Neural cell (in vitro differentiated cells): ENCODE measurements around the gene NPFF.

Experiments used
- EZH2 ChIP-seq: fragments of 200-600, 300-800 bp; shearing (Covaris generic), sonication (generic); IDR thresholded peaks from 2 replicates; pipeline ENCODE4 v1.6.1; 2014; ENCODE audit warnings: antibody characterized with exemption, low read length, borderline replicate concordance, mild to moderate bottlenecking; ENCODE audit not compliant: insufficient read depth, poor library complexity, severe bottlenecking
- POLR2AphosphoS5 ChIP-seq: IDR thresholded peaks from 2 replicates; pipeline ENCODE4 v1.6.1; 2012
- RAD21 ChIP-seq: fragments of 450-650 bp; conservative IDR thresholded peaks from 2 replicates; pipeline ENCODE4 v1.6.1; 2014; ENCODE audit warnings: antibody characterized with exemption, mild to moderate bottlenecking, moderate library complexity
- TF ChIP-seq, protein P1 (sequence below): fragments of 450-650 bp; IDR thresholded peaks from 2 replicates; pipeline ENCODE4 v1.5.1; 2014; ENCODE audit warnings: antibody characterized with exemption, mild to moderate bottlenecking, moderate library complexity; ENCODE audit not compliant: poor library complexity, severe bottlenecking
- TF ChIP-seq, protein P2 (sequence below): IDR thresholded peaks from 2 replicates; pipeline ENCODE4 v1.6.1; 2012; ENCODE audit warnings: borderline replicate concordance

DNA sequence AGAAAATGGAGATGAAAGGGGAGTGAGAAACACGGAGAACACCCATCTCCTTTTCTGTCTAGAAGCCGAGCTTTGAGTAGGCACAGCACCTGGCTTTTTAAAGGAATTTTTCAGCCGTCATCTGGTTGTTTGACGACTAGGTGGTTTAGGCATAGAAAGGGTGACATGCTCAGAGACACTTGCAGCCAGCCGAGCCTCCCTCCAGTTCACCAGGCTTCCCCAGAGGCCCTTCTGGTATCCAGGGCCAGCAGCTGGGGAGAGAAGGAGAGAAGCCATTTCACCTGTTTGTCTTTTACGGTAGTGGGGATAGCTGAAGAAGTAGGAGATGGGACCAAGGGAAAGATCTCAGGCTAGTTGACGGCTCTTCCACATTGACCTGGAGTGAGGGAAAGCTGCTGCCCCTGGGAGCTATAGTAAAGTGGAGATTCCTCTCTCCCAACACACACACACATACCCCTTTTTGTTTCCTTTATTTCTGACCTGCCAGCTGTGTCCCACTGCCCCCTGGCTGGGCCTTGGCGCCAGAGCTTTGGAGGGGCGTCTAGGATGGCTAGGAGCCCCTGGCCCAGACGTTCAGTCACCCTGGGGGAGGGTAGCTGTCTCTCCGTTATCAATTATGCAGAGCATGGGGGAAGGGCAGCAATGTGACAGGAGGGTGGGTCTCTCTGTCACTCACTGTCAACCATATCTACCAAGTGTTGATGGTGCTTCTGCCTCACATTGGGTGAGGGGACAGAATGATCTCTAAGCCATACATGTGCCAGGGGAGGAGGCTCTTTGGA, 13.5 kb downstream of the NPFF start:
- TF ChIP-seq RAD21, result no peak
- TF ChIP-seq, protein P1, sequence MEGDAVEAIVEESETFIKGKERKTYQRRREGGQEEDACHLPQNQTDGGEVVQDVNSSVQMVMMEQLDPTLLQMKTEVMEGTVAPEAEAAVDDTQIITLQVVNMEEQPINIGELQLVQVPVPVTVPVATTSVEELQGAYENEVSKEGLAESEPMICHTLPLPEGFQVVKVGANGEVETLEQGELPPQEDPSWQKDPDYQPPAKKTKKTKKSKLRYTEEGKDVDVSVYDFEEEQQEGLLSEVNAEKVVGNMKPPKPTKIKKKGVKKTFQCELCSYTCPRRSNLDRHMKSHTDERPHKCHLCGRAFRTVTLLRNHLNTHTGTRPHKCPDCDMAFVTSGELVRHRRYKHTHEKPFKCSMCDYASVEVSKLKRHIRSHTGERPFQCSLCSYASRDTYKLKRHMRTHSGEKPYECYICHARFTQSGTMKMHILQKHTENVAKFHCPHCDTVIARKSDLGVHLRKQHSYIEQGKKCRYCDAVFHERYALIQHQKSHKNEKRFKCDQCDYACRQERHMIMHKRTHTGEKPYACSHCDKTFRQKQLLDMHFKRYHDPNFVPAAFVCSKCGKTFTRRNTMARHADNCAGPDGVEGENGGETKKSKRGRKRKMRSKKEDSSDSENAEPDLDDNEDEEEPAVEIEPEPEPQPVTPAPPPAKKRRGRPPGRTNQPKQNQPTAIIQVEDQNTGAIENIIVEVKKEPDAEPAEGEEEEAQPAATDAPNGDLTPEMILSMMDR, result no peak
- peak; percentile 24 for TF ChIP-seq POLR2AphosphoS5
- no peak for TF ChIP-seq EZH2
- TF ChIP-seq, protein P2, sequence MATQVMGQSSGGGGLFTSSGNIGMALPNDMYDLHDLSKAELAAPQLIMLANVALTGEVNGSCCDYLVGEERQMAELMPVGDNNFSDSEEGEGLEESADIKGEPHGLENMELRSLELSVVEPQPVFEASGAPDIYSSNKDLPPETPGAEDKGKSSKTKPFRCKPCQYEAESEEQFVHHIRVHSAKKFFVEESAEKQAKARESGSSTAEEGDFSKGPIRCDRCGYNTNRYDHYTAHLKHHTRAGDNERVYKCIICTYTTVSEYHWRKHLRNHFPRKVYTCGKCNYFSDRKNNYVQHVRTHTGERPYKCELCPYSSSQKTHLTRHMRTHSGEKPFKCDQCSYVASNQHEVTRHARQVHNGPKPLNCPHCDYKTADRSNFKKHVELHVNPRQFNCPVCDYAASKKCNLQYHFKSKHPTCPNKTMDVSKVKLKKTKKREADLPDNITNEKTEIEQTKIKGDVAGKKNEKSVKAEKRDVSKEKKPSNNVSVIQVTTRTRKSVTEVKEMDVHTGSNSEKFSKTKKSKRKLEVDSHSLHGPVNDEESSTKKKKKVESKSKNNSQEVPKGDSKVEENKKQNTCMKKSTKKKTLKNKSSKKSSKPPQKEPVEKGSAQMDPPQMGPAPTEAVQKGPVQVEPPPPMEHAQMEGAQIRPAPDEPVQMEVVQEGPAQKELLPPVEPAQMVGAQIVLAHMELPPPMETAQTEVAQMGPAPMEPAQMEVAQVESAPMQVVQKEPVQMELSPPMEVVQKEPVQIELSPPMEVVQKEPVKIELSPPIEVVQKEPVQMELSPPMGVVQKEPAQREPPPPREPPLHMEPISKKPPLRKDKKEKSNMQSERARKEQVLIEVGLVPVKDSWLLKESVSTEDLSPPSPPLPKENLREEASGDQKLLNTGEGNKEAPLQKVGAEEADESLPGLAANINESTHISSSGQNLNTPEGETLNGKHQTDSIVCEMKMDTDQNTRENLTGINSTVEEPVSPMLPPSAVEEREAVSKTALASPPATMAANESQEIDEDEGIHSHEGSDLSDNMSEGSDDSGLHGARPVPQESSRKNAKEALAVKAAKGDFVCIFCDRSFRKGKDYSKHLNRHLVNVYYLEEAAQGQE, result no peak
